ENCODE measurements around the gene IQCK. TPM values are rescaled to one million over a fixed set of nuclear protein-coding genes. Genes with fewer than 3 reads are reported as not detected.
"Not testable (repeated sequence)": the region's sequence is repeated elsewhere in the genome, so short reads cannot be mapped to it uniquely, and the experiment has no call there.

The IQCK gene
- total RNA-seq, 1 experiment from 2014 or later: 15.5 TPM

- no peak overlapping the region for H3K4me3 ChIP-seq (ENCODE audit: low read depth in 2 of 2, low read length in 2 of 2)
- H3K27ac ChIP-seq (ENCODE audit: low read length): no peak overlapping the region
- 0 out of 2 replicates have a peak, but pooled peaks cover 4% of the 10 kb centered on the region for H3K4me1 ChIP-seq (ENCODE audit: control insufficient read depth, insufficient read depth, low read length)
- BruUV-seq (replicated peaks): no TSS peak
- H3K36me3 ChIP-seq (ENCODE audit: control insufficient read depth, insufficient read depth, low read length): peaks cover 6% of the 10 kb centered on the region; the same call in 1 of the 2 replicates
- H3K27me3 ChIP-seq (ENCODE audit: control insufficient read depth, insufficient read depth, low read length): no peaks in the 10 kb centered on the region
- ATAC-seq (no peak), DNase-seq (ENCODE audit: low read depth, low spot score) (no peak)
- intact Hi-C loops (cut with micrococcal nuclease; ENCODE audit: unreplicated experiment) (no loop called here), in situ Hi-C loops (cut with HindIII; ENCODE audit: low pct_unique_long_range_greater_than_20kb, low sequenced_read_pairs) (no loop called here)
- TF ChIP-seq POLR2AphosphoS5 (IDR thresholded peaks at IDR 0.05; ENCODE audit: low read depth, low read length): no peak
- TF ChIP-seq CTCF (IDR thresholded peaks at IDR 0.05): no peak
- no peak for TF ChIP-seq SIN3A (IDR thresholded peaks at IDR 0.05; ENCODE audit: borderline replicate concordance, insufficient read depth, low read depth, low read length)
- POLR2A ChIA-PET: no interaction called here
- no peaks in the 10 kb centered on the region for H3K9me3 ChIP-seq (ENCODE audit: control insufficient read depth, insufficient read depth, low read depth, low read length)
- CTCF ChIA-PET: no interaction called here
These were observed 2.5 kb upstream of the IQCK start for GRCh38 chr16:19715566-19715965.

GRCh38 chr16:19716183-19716582, 1.9 kb upstream of the IQCK start:
- H3K4me1 ChIP-seq (ENCODE audit: control insufficient read depth, insufficient read depth, low read length): 0 out of 2 replicates have a peak, but pooled peaks cover 4% of the 10 kb centered on the region
- no peaks in the 10 kb centered on the region for H3K27me3 ChIP-seq (ENCODE audit: control insufficient read depth, insufficient read depth, low read length)
- H3K36me3 ChIP-seq (ENCODE audit: control insufficient read depth, insufficient read depth, low read length): peaks cover 6% of the 10 kb centered on the region; the same call in 1 of the 2 replicates
- no peak for ATAC-seq
- in situ Hi-C loops (cut with HindIII; ENCODE audit: low pct_unique_long_range_greater_than_20kb, low sequenced_read_pairs): no loop called here
- intact Hi-C loops (cut with micrococcal nuclease; ENCODE audit: unreplicated experiment): no loop called here
- ChIA-PET POLR2A (no interaction called here), CTCF (no interaction called here)
- H3K9me3 ChIP-seq (ENCODE audit: control insufficient read depth, insufficient read depth, low read depth, low read length): no peaks in the 10 kb centered on the region
- 0 out of 2 replicates have a peak overlapping the region, but pooled peaks have one; percentile 2 for H3K27ac ChIP-seq (ENCODE audit: low read length)
- no peak for TF ChIP-seq SIN3A (IDR thresholded peaks at IDR 0.05; ENCODE audit: borderline replicate concordance, insufficient read depth, low read depth, low read length)
- DNase-seq (ENCODE audit: low read depth, low spot score): no peak
- peak overlapping the region in 1 of 2 experiments; percentile 98; a peak in 2 of 4 replicates for H3K4me3 ChIP-seq (ENCODE audit: low read depth in 2 of 2, low read length in 2 of 2)
- no TSS peak for BruUV-seq (replicated peaks)

GRCh38 chr16:19716728-19717127, 1.3 kb upstream of the IQCK start:
- H3K4me1 ChIP-seq (ENCODE audit: control insufficient read depth, insufficient read depth, low read length); POLR2A ChIA-PET; DNase-seq (ENCODE audit: low read depth, low spot score); CTCF ChIA-PET; H3K9me3 ChIP-seq (ENCODE audit: control insufficient read depth, insufficient read depth, low read depth, low read length); BruUV-seq (replicated peaks); ATAC-seq; H3K27me3 ChIP-seq (ENCODE audit: control insufficient read depth, insufficient read depth, low read length); H3K36me3 ChIP-seq (ENCODE audit: control insufficient read depth, insufficient read depth, low read length); in situ Hi-C loops (cut with HindIII; ENCODE audit: low pct_unique_long_range_greater_than_20kb, low sequenced_read_pairs); intact Hi-C loops (cut with micrococcal nuclease; ENCODE audit: unreplicated experiment): not testable (repeated sequence)
- Histone ChIP-seq H3K27ac (ENCODE audit: low read length) (peak overlapping the region; percentile 92), H3K4me3 (ENCODE audit: low read depth in 2 of 2, low read length in 2 of 2) (peak overlapping the region; percentile 91 to 98)

GRCh38 chr16:19717314-19717713, 757 bp upstream of the IQCK start:
- Histone ChIP-seq H3K27me3 (ENCODE audit: control insufficient read depth, insufficient read depth, low read length) (no peaks in the 10 kb centered on the region), H3K27ac (ENCODE audit: low read length) (peak overlapping the region; percentile 92), H3K4me3 (ENCODE audit: low read depth in 2 of 2, low read length in 2 of 2) (peak overlapping the region; percentile 91 to 98), H3K36me3 (ENCODE audit: control insufficient read depth, insufficient read depth, low read length) (peaks cover 5% of the 10 kb centered on the region; the same call in 1 of the 2 replicates), H3K9me3 (ENCODE audit: control insufficient read depth, insufficient read depth, low read depth, low read length) (no peaks in the 10 kb centered on the region), H3K4me1 (ENCODE audit: control insufficient read depth, insufficient read depth, low read length) (0 out of 2 replicates have a peak, but pooled peaks cover 4% of the 10 kb centered on the region)
- TSS peak; percentile 72 for BruUV-seq (replicated peaks)
- intact Hi-C loops (cut with micrococcal nuclease; ENCODE audit: unreplicated experiment) (no loop called here), in situ Hi-C loops (cut with HindIII; ENCODE audit: low pct_unique_long_range_greater_than_20kb, low sequenced_read_pairs) (no loop called here)
- DNase-seq (ENCODE audit: low read depth, low spot score) (no peak), ATAC-seq (no peak)
- ChIA-PET CTCF (no interaction called here), POLR2A (interaction anchor here (0.6 kb wide), 1 partner anchor 107 kb away, joined by 3 read pairs; no protein-coding TSS in a partner anchor)
- TF ChIP-seq REST (IDR thresholded peaks at IDR 0.05; ENCODE audit: insufficient read depth in 1 of 2, low read depth in 2 of 2, low read length in 1 of 2): no peak
- TF ChIP-seq TCF7L2 (IDR thresholded peaks at IDR 0.05; ENCODE audit: low read depth, low read length): no peak
- TF ChIP-seq SIN3A (IDR thresholded peaks at IDR 0.05; ENCODE audit: borderline replicate concordance, insufficient read depth, low read depth, low read length): no peak

Measured in Panc1 (cell line).